NCI-H146 (cell line): ENCODE data around the gene CORO1C.

Experiments
- DNase-seq: peaks from one replicate; lab custom pipeline; 2025; lab: John Stamatoyannopoulos, UW

CORO1C gene

GRCh38 chr12:108615918-108616317 is 115.4 kb downstream of the CORO1C start:
- no peak for DNase-seq

GRCh38 chr12:108614639-108615038 is 116.7 kb downstream of the CORO1C start:
- no peak for DNase-seq

DNA sequence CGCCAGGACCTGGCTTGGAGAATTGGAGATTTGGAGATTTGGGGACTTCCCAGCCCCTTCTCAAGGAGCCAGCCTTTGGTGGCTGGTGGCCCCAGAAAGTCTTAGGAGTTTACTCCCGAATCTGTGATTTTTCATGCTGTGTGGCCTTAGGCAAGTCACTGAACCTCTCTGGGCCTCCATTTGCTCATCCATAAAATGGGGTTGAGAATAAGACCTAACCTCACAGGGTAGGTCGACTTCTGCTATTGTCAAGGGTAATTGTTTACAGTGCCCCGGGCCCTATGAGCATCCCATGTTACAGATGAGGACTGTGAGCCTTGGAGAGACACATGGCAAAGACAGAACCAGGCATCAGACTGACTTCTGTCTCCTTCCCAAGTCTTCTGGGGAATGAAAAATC is 117.3 kb downstream of the CORO1C start:
- no peak for DNase-seq

DNA sequence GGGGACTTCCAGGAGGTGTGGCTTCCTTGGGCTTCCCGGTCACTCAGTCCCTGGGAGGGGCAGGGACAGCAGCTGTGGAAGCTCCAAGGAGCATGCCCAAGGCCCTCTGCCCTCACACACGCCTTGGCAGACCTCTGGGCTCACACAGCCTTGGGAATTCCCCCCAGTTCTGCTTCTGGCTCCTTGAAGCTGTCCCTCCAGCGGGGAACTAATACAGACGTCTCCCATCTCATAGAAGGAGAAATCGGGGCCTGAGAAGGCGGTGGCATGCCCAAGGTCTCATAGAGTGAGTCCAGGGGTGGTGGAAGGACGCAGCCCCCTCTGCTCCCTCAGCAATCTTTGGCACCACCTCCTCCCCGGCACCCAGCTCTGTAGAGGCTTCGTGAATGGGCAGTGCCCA is 117.8 kb downstream of the CORO1C start:
- DNase-seq, result no peak

GRCh38 chr12:108612788-108613282 is 118.5 kb downstream of the CORO1C start:
- peak; percentile 42 for DNase-seq

- DNase-seq, result no peak
Measured at GRCh38 chr12:108611884-108612415, 119.4 kb downstream of the CORO1C start.

GRCh38 chr12:108610856-108611605 is 120.3 kb downstream of the CORO1C start:
- no peak for DNase-seq

GRCh38 chr12:108610336-108610815 is 120.9 kb downstream of the CORO1C start:
- DNase-seq, result no peak

GRCh38 chr12:108609537-108610335 is 121.6 kb downstream of the CORO1C start:
- no peak for DNase-seq

DNA sequence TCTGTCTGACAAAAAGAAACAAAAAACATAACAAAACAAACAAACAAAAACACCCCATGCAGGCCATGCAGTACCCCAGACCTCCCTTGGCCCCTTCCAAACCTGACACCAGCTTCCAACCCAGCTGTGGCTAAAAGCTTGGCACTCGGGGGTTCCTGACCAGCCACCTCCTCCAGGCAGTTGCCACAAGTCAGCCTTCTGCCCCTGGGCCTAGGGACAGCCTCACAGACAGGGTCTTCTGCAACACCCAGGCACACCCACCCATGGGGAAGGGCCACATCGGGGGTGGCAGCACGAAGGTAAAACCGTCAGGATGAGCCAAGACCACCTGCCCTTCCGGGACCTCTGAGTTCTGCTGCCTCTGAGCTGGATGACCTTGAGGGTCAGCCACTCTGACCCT is 122.7 kb downstream of the CORO1C start:
- DNase-seq, result no peak

DNA sequence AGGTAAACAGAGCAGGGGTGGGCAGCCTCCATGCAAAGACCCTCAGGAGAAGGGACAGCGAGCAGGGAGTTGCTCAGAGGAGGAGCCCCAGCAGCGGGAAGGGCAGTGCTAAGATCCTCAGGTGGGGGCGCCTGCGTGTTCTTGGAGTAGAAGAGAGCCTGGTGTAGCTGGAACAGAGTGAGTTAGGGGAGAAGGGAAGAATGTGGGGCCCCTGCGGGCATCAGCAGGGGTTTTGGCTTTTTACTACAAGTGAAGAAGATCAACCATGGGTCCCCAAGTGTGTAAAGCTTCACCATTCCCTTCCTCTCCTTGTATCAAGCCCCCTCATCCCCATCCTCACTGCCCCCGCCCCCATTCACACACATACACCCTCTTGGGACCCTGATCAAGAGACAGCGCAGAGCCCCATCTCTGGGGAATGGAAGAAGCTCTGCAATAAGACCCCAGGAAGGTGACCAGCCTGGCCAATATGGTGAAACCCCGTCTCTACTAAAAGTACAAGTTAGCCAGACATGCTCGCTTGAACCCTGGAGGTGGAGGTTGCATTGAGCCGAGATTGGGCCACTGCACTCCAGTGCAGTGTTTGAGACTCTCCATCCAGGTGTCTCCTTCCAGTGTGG is 123.2 kb downstream of the CORO1C start:
- no peak for DNase-seq

DNA sequence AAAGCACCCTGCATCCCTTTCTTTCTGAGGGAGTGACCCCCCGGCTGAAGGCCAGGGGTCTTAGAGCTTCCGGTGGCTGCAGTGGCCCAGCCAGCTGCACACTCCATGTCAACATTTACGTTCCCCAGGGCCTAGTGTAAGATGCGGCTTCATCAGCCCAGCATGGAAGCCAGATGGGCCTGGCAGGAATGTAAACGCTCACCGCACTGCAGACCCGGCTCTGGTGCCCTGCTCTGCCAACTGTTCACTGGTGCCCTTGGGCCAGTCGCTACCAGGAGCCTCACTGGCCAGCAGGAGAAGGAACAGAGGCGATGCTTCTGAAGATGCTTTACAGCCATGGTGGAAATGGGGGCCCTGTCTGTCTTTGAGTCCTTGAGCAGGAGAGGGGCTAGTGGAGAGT is 124.8 kb downstream of the CORO1C start:
- no peak for DNase-seq

GRCh38 chr12:108605690-108606406 is 125.5 kb downstream of the CORO1C start:
- no peak for DNase-seq

DNA sequence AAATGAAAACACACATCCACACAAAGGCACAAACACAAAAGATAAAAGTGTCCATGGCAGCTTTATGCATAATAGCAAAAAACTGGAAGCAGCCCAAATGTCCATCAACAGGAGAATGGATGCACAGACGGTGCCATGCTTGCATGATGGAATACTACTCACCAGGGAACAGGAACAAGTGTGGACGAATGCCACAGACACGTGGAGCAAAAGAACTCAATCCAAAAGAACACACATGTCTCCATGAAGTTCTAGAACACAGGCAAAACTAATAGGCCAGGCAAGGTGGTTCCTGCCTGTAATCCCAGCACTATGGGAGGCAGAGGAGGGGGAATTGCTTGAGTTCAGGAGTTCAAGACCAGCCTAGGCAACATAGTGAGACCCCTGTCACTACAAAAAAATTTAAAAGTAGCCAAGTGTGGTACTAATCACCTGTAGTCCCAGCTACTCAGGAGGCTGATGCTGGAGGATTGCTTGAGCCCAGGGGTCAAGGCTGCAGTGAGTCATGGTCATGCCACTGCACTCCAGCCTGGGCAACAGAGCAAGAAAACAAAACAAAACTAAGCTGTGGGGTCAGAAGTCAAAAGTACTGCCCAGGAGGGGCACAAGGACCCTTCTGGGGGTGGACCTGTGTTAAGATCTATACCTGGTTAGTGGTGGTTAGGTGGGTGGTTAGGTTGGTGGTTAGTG is 126.2 kb downstream of the CORO1C start:
- DNase-seq, result no peak

DNA sequence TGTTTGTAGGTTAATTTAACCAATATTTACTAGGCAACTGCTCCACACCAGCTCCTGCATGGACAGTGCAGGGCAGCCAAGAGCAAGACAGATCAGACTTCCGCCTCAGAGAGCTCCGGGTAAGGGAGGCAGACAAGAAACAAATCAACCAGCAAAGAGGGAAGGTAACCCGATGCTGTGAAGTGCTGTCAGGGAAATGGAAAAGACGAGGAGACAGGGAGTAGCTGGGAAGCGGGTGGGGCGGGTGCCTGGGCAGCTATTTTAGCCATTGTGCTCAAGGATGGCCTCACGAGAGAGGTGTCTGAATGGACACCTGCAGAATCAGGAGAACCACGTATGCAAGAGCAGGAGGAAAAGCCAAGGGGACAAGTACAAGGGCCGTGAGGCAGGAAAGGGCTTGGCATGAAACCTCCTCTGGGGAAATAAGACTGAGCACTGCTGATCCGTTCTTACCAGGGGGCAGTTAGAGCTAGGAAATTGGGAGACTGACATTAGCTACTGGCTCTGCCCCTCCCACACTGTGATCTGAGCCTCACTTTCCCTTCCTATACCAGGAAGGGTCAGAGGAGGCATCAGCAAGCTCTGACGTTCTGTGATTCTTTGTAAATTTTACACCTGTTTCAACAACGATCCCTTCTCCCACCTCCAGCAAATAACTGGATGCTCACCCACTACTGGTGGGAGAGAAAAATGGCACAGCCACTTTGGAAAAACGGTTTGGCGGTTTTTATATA is 126.9 kb downstream of the CORO1C start:
- no peak for DNase-seq

- no peak for DNase-seq
Measured at GRCh38 chr12:108603743-108604142, 127.6 kb downstream of the CORO1C start.

DNA sequence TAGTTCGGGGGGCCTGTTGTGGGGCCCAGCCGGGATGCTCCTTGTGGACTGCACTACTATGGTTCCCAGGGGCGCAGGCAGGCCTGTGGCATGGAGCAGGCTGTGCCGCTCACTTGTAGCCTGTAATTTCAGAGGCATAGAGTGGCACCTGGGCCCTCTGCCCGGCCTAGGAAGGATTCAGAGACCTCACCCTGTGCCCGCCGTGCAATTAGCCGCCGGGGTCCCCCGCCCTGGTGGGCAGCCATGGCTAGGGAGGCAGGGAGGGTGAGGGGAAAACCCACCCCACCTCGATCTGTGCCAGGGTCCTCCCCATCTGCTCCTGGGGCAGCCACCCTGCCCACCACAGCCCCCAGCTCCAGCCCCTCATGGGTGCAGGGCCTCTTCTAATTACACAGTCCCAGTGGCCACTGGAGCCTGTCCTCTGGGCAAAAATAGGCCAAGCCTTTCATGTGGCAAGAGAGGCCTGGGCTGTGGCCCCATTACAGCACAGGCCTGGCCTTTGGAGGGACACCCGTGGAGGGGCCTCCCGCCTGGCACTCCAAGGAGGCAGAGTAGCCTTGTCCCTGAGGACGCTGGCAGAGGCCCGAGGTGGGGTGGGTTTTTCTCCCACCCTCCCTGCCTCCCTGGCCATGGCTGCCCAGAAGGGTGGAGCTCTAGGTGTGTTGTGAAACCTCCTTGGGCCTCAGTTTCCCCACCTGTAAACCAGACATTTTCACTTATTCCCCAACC is 128.2 kb downstream of the CORO1C start:
- no peak for DNase-seq

GRCh38 chr12:108602209-108602705 is 129.1 kb downstream of the CORO1C start:
- DNase-seq, result no peak

- DNase-seq, result peak; percentile 21
Measured at GRCh38 chr12:108600702-108601007, 130.7 kb downstream of the CORO1C start.
